HG02623 (cell line): ENCODE data around the gene SLC22A13.
"Not testable (repeated sequence)": the region's sequence is repeated elsewhere in the genome, so short reads cannot be mapped to it uniquely, and the experiment has no call there.

Experiments used
- ATAC-seq: cut with Tn5 transposase; IDR thresholded peaks from one replicate; pipeline ENCODE4 v1.9.1; 2021; ENCODE audit warnings: moderate library complexity; ENCODE audit not compliant: unreplicated experiment

SLC22A13 gene, protein sequence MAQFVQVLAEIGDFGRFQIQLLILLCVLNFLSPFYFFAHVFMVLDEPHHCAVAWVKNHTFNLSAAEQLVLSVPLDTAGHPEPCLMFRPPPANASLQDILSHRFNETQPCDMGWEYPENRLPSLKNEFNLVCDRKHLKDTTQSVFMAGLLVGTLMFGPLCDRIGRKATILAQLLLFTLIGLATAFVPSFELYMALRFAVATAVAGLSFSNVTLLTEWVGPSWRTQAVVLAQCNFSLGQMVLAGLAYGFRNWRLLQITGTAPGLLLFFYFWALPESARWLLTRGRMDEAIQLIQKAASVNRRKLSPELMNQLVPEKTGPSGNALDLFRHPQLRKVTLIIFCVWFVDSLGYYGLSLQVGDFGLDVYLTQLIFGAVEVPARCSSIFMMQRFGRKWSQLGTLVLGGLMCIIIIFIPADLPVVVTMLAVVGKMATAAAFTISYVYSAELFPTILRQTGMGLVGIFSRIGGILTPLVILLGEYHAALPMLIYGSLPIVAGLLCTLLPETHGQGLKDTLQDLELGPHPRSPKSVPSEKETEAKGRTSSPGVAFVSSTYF

DNA sequence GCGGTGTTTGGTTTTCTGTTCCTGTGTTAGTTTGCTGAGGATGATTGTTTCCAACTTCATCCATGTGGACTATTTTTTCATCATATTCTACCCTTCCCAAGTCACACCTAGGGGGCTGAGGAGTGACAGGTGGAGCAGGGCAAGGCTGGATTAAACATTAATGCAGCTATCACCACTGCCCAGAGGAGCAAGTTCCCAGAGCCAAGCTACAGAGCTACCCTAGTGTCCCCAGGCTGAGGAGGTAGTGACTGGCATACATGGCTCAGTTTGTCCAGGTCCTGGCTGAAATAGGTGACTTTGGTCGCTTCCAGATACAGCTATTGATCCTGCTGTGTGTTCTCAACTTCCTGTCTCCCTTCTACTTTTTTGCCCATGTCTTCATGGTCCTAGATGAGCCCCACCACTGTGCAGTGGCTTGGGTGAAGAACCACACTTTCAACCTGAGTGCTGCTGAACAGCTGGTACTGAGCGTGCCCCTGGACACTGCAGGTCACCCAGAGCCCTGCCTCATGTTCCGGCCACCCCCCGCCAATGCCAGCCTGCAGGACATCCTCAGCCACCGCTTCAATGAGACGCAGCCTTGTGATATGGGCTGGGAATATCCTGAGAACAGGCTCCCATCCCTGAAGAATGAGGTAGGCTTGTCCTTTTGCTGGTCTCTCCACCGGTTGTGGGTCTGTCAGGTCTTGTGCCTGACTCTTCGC is at the start of gene SLC22A13:
SLC22A13 (plus strand) TSS at position 209 of the 704 bp plus-strand sequence; CDS start at position 258, 49 bp downstream.
- no peak for ATAC-seq

- ATAC-seq: no peak
Observed at GRCh38 chr3:38219609-38220197, 45.9 kb upstream of the SLC22A13 start.

DNA sequence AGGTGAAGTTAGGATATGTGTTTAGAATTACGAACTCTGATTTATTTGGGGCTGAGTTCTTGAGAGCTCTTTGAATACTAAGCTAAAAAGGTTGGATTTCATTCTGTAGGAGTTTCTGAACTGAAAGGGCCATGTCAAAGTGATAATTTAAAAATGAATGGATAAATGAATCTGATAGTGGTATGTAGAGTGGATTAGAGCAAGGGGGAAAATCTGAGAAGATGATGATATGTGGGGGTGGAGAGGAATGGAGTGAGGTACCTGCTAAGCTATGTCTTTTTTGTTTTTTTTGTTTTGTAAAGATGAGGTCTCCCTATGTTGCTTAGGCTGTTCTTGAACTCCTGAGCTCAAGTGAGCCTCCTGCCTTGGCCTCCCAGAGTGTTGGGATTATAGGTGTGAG is 44.6 kb upstream of the SLC22A13 start:
- ATAC-seq: no peak

DNA sequence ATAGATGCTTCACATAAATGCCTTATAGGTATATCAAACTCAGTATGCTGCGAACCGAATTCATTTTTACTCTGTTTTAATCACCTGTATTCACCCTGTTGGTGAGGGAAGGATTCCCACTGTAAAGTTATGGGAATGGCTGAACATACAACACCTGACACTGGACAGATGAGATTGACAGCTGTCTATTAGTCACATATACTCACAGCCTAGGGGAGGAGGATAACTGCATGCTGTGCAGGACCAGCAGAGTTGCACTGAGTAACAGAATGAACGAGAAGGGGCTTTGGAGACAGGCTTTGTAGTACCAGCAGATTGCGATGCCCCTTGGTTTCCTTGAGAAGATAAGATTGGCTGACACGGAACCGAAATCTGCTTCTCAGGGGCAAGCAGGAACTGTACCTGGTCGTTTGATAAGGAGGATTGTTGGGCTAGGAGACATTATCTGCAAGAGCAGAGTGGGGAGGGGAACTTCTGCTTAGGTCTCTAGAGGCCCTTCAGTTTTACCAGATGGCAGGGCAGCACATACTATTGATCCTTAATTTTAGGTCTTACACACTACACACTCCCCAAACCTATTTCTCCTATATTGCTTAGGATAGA is 43.5 kb upstream of the SLC22A13 start:
- no peak for ATAC-seq

- ATAC-seq: no peak
Observed at GRCh38 chr3:38224357-38224756, 41.3 kb upstream of the SLC22A13 start.

GRCh38 chr3:38226273-38226672 is 39.3 kb upstream of the SLC22A13 start:
- ATAC-seq: no peak

DNA sequence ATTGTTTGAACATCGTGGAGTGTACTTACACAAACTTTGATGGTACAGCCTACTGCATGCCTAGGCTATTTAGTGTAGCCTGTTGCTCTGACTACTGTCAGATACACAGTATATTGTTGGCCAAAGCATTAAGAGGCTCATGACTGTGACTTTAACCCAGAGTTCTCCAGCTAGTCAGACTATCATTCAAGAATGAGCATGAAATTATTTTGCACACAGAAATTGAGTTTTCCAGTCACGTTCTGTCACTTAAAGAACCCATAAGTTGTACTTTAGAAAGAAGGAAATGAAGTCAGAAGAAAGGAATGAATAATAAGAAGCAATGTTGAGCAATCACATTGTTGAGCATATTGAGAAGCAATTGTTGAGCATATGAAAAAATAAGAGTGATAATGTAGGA is 37.6 kb upstream of the SLC22A13 start:
- ATAC-seq: no peak

- no peak for ATAC-seq
Observed at GRCh38 chr3:38229036-38229435, 36.6 kb upstream of the SLC22A13 start.

- ATAC-seq: no peak
Observed at GRCh38 chr3:38232701-38233100, 32.9 kb upstream of the SLC22A13 start.

DNA sequence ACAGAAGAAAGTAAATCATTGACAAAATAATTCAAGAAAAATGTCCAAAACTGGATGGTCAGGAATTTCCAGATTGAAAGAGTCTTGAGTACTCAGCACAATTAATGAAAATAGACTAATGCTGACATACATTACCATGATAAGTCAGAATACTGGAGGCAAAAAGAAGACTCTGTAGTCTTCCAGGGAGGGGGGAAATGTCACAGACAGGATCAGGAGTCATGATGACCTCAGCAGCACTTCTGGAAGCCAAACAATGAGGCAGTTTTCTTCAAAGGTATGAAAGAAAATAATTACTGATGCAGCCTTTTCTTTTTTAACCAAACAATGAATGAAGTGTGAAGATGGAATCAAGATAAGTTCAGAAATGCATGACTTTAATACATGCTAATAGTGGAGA is 30.1 kb upstream of the SLC22A13 start:
- no peak for ATAC-seq

DNA sequence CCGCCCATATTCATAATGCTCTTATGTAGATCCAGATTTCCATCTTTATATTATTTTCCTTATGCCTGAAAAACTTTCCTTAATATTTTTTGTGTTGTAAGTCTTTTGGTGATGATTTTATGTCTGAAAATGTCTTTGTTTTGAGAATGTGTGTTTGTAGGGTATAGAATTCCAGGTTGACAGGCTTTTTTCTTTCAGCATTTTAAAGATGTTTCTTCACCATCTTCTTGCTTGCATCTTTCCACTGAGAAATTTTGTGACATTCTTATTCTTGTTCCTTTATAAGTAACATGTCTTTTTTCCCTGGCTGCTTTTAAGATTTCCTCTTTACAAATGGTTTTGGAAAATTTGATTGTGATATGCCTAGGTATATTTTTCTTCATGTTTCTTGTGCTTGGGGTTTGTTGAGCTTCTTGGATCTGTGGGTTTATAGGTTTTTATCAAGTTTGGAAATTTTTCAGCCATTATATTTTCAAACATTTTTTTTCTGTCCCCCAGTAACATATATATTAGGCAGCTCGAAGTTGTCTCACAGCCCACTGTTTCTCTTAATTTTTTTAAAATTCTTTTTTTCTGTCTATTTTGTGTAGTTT is 27.1 kb upstream of the SLC22A13 start:
- ATAC-seq: no peak

DNA sequence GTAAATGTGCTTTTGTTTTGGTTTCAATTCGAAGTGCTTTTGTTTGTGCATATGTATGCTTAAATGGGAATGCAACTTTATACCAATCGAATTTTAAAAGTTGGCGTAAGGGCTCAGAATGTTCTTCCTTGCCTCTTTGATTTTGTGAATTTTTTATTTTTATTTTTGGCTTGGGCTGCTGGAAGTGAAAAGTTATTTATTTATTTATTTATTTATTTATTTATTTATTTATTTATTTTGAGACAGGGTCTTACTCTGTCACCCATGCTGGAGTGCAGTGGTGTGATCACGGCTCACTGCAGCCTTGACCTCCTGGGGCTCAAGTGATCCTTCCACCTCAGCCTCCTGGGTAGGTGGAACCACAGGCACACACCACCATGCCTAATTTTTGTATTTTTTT is 22.8 kb upstream of the SLC22A13 start:
- not testable (repeated sequence) for ATAC-seq

DNA sequence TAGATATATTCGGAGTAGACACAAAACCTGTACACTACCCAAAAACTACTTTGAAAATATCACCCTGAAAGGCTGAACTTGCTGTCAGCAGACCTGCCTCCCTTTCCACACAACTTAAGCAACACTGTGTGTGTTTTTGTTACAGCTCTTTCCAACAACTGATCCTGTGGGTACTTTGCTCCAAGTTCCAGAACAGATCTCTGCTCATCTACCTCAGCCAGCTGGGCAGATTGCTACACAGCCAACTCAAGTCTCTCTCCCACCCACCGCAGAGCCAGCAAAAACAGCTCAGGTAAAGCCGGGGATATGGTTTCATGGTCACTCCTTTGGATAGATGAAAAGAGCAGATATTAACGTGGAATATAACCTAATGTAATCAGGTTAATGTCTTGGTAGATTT is 19.7 kb upstream of the SLC22A13 start:
- no peak for ATAC-seq

- no peak for ATAC-seq
Observed at GRCh38 chr3:38247366-38248035, 18.1 kb upstream of the SLC22A13 start.

GRCh38 chr3:38250198-38250597 is 15.4 kb upstream of the SLC22A13 start:
- ATAC-seq: no peak

DNA sequence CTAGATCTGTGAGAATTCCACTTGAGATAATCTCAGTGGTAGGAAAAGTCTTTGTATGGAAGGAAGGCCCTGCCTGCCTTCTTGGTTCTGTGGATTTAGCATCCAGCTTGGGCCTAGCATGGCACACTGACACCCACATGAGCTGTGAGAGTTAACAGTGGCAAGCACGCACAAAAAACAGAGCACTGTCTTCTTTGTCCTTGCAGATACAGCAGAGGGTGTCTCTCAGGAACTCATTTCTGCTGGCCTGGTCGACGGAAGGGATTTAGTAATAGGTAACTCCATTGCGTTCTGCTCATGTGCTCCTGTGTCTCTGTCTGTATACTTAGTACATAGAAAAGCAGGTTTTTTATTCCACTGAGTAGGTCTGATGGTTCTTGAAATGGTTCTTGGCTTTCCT is 14.4 kb upstream of the SLC22A13 start:
- no peak for ATAC-seq

DNA sequence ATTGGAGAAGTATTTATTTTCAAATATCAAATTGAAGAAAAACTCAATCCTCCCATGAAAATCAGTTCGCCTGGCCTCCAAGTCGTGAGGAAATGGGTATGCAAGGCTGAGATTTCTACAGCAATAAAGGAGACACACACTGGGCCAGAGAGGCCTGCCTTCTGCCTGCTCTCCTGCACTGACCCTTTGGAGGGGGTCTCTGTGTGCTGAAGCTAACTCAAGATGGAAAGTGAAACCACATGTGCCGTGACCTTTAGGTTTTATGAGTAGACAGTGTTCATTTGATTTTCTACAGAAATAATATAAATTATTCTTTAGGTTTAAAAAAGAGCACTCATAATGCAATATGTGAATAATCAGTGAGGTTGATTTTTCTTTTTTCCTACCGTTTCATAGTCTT is 11.9 kb upstream of the SLC22A13 start:
- no peak for ATAC-seq

GRCh38 chr3:38254872-38255271 is 10.7 kb upstream of the SLC22A13 start:
- no peak for ATAC-seq

DNA sequence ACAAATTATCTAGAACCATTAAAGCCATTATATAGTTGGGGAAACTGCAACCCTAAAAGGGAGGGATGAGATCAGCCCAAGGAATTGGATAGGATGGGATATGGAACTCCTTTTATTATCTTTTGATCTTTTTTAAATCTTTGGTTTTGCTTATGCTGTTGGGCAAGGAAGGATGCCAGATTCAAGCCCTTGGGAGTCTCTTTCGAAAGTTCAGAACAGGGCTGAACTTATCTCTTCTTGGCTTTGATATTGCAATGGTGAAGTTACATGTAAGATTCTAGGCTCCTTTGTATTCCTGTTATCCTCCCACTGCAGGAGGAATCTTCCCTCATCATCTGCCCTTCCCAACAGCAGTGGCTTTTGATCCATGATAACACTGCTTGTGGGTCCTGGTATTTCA is 10.0 kb upstream of the SLC22A13 start:
- ATAC-seq: no peak

DNA sequence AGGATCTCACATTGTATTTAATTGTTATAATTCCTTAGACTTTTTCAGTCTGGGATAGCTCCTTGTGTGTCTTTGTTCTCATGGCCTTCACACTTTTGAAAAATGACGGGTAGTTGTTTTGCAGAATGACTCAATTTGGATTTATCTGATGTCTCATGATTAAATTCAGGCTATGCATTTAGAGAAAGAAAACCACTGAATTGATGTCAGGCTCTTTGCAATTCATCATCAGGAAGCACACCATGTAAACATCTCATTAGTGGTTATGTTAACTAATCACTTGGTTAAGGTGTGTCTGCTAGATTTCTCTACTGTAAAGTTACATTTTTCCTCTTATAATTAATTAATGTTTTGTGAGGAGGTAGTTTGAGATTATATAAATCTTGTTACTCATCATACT is 8.0 kb upstream of the SLC22A13 start:
- ATAC-seq: no peak
